ENCODE results near the gene GPS1.

The GPS1 gene

GRCh38 chr17:82081546-82081945, 29.8 kb downstream of the GPS1 start:
- Histone ChIP-seq H2BK15ac (replicated peaks; ENCODE audit: low read depth) (no peak overlapping the region), H3K36me3 (ENCODE audit: control insufficient read depth, insufficient read depth, low read length) (peaks cover 54% of the 10 kb centered on the region)
- no CpG with 5 or more reads among the region's 20 CpGs for WGBS (ENCODE audit: extremely low coverage, insufficient coverage, low lambda C conversion rate)

GRCh38 chr17:82081966-82082365, 30.3 kb downstream of the GPS1 start:
- no peak overlapping the region for H3K27ac ChIP-seq (ENCODE audit: low read depth, low read length)
- peaks cover 55% of the 10 kb centered on the region for H3K36me3 ChIP-seq (ENCODE audit: control insufficient read depth, insufficient read depth, low read length)
- H3K4ac ChIP-seq (ENCODE audit: low read depth, low read length), result no peak overlapping the region
- H2AK5ac ChIP-seq (ENCODE audit: low read length), result no peak overlapping the region
- no peaks in the 10 kb centered on the region for H3K27me3 ChIP-seq (ENCODE audit: insufficient read depth, low read length, poor library complexity)
- H4K5ac ChIP-seq (ENCODE audit: low read length), result no peak overlapping the region
- H2BK15ac ChIP-seq (replicated peaks; ENCODE audit: low read depth), result no peak overlapping the region
- H3K56ac ChIP-seq (ENCODE audit: low read length), result no peak overlapping the region
- no peaks in the 10 kb centered on the region for H3K79me2 ChIP-seq (ENCODE audit: control insufficient read depth, insufficient read depth, low read length)
- H3K9ac ChIP-seq (ENCODE audit: low read length), result no peak overlapping the region
- H3K4me2 ChIP-seq (ENCODE audit: low read length), result no peak overlapping the region
- no peak overlapping the region for H3K4me3 ChIP-seq (ENCODE audit: low read length)
- no peak overlapping the region for H2BK5ac ChIP-seq (ENCODE audit: low read length)
- DNase-seq, result no peak
- WGBS (ENCODE audit: extremely low coverage, insufficient coverage, low lambda C conversion rate), result no CpG with 5 or more reads among the region's 22 CpGs
- H2BK120ac ChIP-seq (ENCODE audit: low read depth, low read length), result no peak overlapping the region
- no peak overlapping the region for H4K8ac ChIP-seq (ENCODE audit: low read depth, low read length)
- H3K23ac ChIP-seq (ENCODE audit: low read length), result no peak overlapping the region
- H3K18ac ChIP-seq (ENCODE audit: low read length), result no peak overlapping the region
- no peaks in the 10 kb centered on the region for H3K4me1 ChIP-seq (ENCODE audit: control insufficient read depth, low read depth, low read length)
- H3K79me1 ChIP-seq (ENCODE audit: low read length), result peaks cover 4% of the 10 kb centered on the region

More at GRCh38 chr17:82081546-82081945, 29.8 kb downstream of the GPS1 start:
- no peak overlapping the region for H4K5ac ChIP-seq (ENCODE audit: low read length)
- H3K27ac ChIP-seq (ENCODE audit: low read depth, low read length), result no peak overlapping the region
- H2BK5ac ChIP-seq (ENCODE audit: low read length), result no peak overlapping the region
- no peak overlapping the region for H3K18ac ChIP-seq (ENCODE audit: low read length)
- no peaks in the 10 kb centered on the region for H3K4me1 ChIP-seq (ENCODE audit: control insufficient read depth, low read depth, low read length)
- no peaks in the 10 kb centered on the region for H3K79me2 ChIP-seq (ENCODE audit: control insufficient read depth, insufficient read depth, low read length)
- H3K4me2 ChIP-seq (ENCODE audit: low read length), result no peak overlapping the region
- no peak overlapping the region for H3K9ac ChIP-seq (ENCODE audit: low read length)
- H3K27me3 ChIP-seq (ENCODE audit: insufficient read depth, low read length, poor library complexity), result no peaks in the 10 kb centered on the region
- peaks cover 4% of the 10 kb centered on the region for H3K79me1 ChIP-seq (ENCODE audit: low read length)
- no peak overlapping the region for H3K4me3 ChIP-seq (ENCODE audit: low read length)
- no peak overlapping the region for H2AK5ac ChIP-seq (ENCODE audit: low read length)
- DNase-seq, result no peak
- H2BK120ac ChIP-seq (ENCODE audit: low read depth, low read length), result no peak overlapping the region
- no peak overlapping the region for H3K23ac ChIP-seq (ENCODE audit: low read length)
- H3K56ac ChIP-seq (ENCODE audit: low read length), result no peak overlapping the region
- H3K4ac ChIP-seq (ENCODE audit: low read depth, low read length), result no peak overlapping the region
- H4K8ac ChIP-seq (ENCODE audit: low read depth, low read length), result no peak overlapping the region

GRCh38 chr17:82082456-82082855, 30.8 kb downstream of the GPS1 start:
- no peak overlapping the region for H3K4ac ChIP-seq (ENCODE audit: low read depth, low read length)
- H3K36me3 ChIP-seq (ENCODE audit: control insufficient read depth, insufficient read depth, low read length), result peaks cover 59% of the 10 kb centered on the region

GRCh38 chr17:82083009-82083408, 31.3 kb downstream of the GPS1 start:
- Histone ChIP-seq H2BK5ac (ENCODE audit: low read length) (no peak overlapping the region), H3K4me3 (ENCODE audit: low read length) (no peak overlapping the region), H3K18ac (ENCODE audit: low read length) (no peak overlapping the region), H4K8ac (ENCODE audit: low read depth, low read length) (no peak overlapping the region), H3K4ac (ENCODE audit: low read depth, low read length) (no peak overlapping the region), H2AK5ac (ENCODE audit: low read length) (no peak overlapping the region), H3K9ac (ENCODE audit: low read length) (no peak overlapping the region), H3K27ac (ENCODE audit: low read depth, low read length) (no peak overlapping the region), H3K36me3 (ENCODE audit: control insufficient read depth, insufficient read depth, low read length) (peaks cover 63% of the 10 kb centered on the region), H3K4me1 (ENCODE audit: control insufficient read depth, low read depth, low read length) (no peaks in the 10 kb centered on the region), H3K79me2 (ENCODE audit: control insufficient read depth, insufficient read depth, low read length) (peaks cover 2% of the 10 kb centered on the region), H2BK15ac (replicated peaks; ENCODE audit: low read depth) (no peak overlapping the region), H3K4me2 (ENCODE audit: low read length) (no peak overlapping the region), H3K79me1 (ENCODE audit: low read length) (peaks cover 7% of the 10 kb centered on the region), H3K23ac (ENCODE audit: low read length) (no peak overlapping the region), H4K5ac (ENCODE audit: low read length) (no peak overlapping the region), H2BK120ac (ENCODE audit: low read depth, low read length) (no peak overlapping the region), H3K27me3 (ENCODE audit: insufficient read depth, low read length, poor library complexity) (no peaks in the 10 kb centered on the region), H3K56ac (ENCODE audit: low read length) (no peak overlapping the region)
- no CpG with 5 or more reads among the region's 24 CpGs for WGBS (ENCODE audit: extremely low coverage, insufficient coverage, low lambda C conversion rate)
- no peak for DNase-seq

More at GRCh38 chr17:82082456-82082855, 30.8 kb downstream of the GPS1 start:
- WGBS (ENCODE audit: extremely low coverage, insufficient coverage, low lambda C conversion rate), result no CpG with 5 or more reads among the region's 19 CpGs
- no peak overlapping the region for H3K18ac ChIP-seq (ENCODE audit: low read length)
- H2AK5ac ChIP-seq (ENCODE audit: low read length), result no peak overlapping the region
- H3K79me2 ChIP-seq (ENCODE audit: control insufficient read depth, insufficient read depth, low read length), result no peaks in the 10 kb centered on the region
- no peak overlapping the region for H4K8ac ChIP-seq (ENCODE audit: low read depth, low read length)
- H3K4me3 ChIP-seq (ENCODE audit: low read length), result no peak overlapping the region
- no peak overlapping the region for H2BK120ac ChIP-seq (ENCODE audit: low read depth, low read length)
- no peak overlapping the region for H3K56ac ChIP-seq (ENCODE audit: low read length)
- H3K79me1 ChIP-seq (ENCODE audit: low read length), result peaks cover 5% of the 10 kb centered on the region
- H3K27me3 ChIP-seq (ENCODE audit: insufficient read depth, low read length, poor library complexity), result no peaks in the 10 kb centered on the region
- no peak overlapping the region for H3K4me2 ChIP-seq (ENCODE audit: low read length)
- H3K27ac ChIP-seq (ENCODE audit: low read depth, low read length), result no peak overlapping the region
- H2BK15ac ChIP-seq (replicated peaks; ENCODE audit: low read depth), result no peak overlapping the region
- H3K9ac ChIP-seq (ENCODE audit: low read length), result no peak overlapping the region
- no peak overlapping the region for H2BK5ac ChIP-seq (ENCODE audit: low read length)
- no peak overlapping the region for H3K23ac ChIP-seq (ENCODE audit: low read length)
- DNase-seq, result no peak
- no peaks in the 10 kb centered on the region for H3K4me1 ChIP-seq (ENCODE audit: control insufficient read depth, low read depth, low read length)
- H4K5ac ChIP-seq (ENCODE audit: low read length), result no peak overlapping the region

GRCh38 chr17:82083533-82084359, 32.0 kb downstream of the GPS1 start:
- no peak overlapping the region for H3K18ac ChIP-seq (ENCODE audit: low read length)
- no peaks in the 10 kb centered on the region for H3K27me3 ChIP-seq (ENCODE audit: insufficient read depth, low read length, poor library complexity)
- no peak overlapping the region for H4K8ac ChIP-seq (ENCODE audit: low read depth, low read length)
- no peak overlapping the region for H2BK120ac ChIP-seq (ENCODE audit: low read depth, low read length)
- no peak overlapping the region for H3K4me3 ChIP-seq (ENCODE audit: low read length)
- no peak overlapping the region for H2BK15ac ChIP-seq (replicated peaks; ENCODE audit: low read depth)
- H3K36me3 ChIP-seq (ENCODE audit: control insufficient read depth, insufficient read depth, low read length), result peaks cover 66% of the 10 kb centered on the region
- no peak overlapping the region for H3K4me2 ChIP-seq (ENCODE audit: low read length)
- H3K4me1 ChIP-seq (ENCODE audit: control insufficient read depth, low read depth, low read length), result no peaks in the 10 kb centered on the region
- no peak overlapping the region for H3K27ac ChIP-seq (ENCODE audit: low read depth, low read length)
- H4K5ac ChIP-seq (ENCODE audit: low read length), result no peak overlapping the region
- H3K56ac ChIP-seq (ENCODE audit: low read length), result no peak overlapping the region
- no peak overlapping the region for H2AK5ac ChIP-seq (ENCODE audit: low read length)
- no peak for DNase-seq
- H3K79me2 ChIP-seq (ENCODE audit: control insufficient read depth, insufficient read depth, low read length), result peaks cover 2% of the 10 kb centered on the region
- no peak overlapping the region for H3K4ac ChIP-seq (ENCODE audit: low read depth, low read length)
- peaks cover 7% of the 10 kb centered on the region for H3K79me1 ChIP-seq (ENCODE audit: low read length)
- whole genome bisulfite sequencing (ENCODE audit: extremely low coverage, insufficient coverage, low lambda C conversion rate), result no CpG with 5 or more reads among the region's 55 CpGs
- H3K9ac ChIP-seq (ENCODE audit: low read length), result no peak overlapping the region
- H3K23ac ChIP-seq (ENCODE audit: low read length), result no peak overlapping the region
- H2BK5ac ChIP-seq (ENCODE audit: low read length), result no peak overlapping the region
